Lower leg skin (tissue), 4 donors: ENCODE measurements around the gene CCDC117. TPM values are rescaled to one million over a fixed set of nuclear protein-coding genes. Genes with fewer than 3 reads are reported as not detected.

Source experiments
- DNase-seq, 2 donors: peaks; one replicate each; pipeline ENCODE4 v3.0.0-alpha.2; 2019; ENCODE audit warnings: low spot score in 2 of 2
- H3K4me3 ChIP-seq: fragments of 200-600 bp; sonication (generic); 2 replicates; pipeline ENCODE4 v1.5.1; 2017; ENCODE audit warnings: mild to moderate bottlenecking, low read depth; ENCODE audit not compliant: poor library complexity, severe bottlenecking
- POLR2A ChIP-seq, 2 donors: fragments of 450-650 bp; IDR thresholded peaks; one replicate each; pipeline ENCODE4 v1.6.1; 2016 to 2017; ENCODE audit warnings: antibody characterized with exemption in 2 of 2, mild to moderate bottlenecking in 1 of 2, moderate library complexity in 1 of 2
- WGBS, 2 donors: methylation state at CpG; one replicate each; pipeline ENCODE4 v1.1.5; 2018; 5-methylcytosine and 5-hydroxymethylcytosine counted together
- intact Hi-C: fragments of 100-400 bp; cut with DNase I; formaldehyde crosslinking; loops from one replicate; pipeline ENCODE4 v1.15.0; 2023; ENCODE audit warnings: low total_unique reads
- total RNA-seq, 4 donors: library from RNA; depleted of rRNA; stranded (reverse); fragments of >200 nt; gene quantifications; one replicate each; pipeline ENCODE4 v1.1.0, GENCODE V29; 2016
- TF ChIP-seq, protein P1 (sequence below), 3 donors: fragments of 450-650 bp; IDR thresholded peaks; one replicate each; pipeline ENCODE4 v1.5.1; 2016; ENCODE audit warnings: antibody characterized with exemption in 3 of 3, mild to moderate bottlenecking in 3 of 3, moderate library complexity in 2 of 3

The CCDC117 gene
- total RNA-seq, 4 donors from 2014 or later: 15.1 to 20.8 (median 16.7) TPM

DNA sequence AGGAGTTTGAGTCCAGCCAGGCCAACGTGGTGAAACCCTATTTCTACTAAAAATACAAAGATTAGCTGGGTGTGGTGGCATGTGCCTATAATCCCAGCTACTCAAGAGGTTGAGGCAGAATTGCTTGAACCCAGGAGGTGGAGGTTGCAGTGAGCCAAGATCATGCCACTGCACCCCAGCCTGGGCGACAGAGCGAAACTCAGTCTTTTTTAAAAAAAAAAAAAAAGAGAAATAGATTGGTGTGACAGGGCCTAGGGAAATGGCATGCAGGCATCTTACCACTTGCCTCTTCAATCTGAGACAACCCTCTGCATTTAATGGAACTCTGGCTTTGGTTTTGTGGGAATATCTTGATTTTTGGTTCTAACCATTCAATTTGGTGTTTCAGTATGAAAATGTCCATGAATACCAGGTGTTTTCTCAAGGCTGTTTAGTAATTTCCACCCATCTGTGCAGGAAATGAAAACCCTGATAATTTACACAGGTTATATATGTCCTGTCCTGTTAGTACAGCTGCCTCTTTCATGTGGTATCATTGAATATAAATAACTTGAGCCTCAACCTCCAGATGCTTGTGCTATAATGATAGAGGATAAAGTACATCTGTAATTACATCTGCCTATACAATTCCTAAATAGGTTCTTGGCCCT lies 19.5 kb downstream of the CCDC117 start:
- DNase-seq: no peak
- TF ChIP-seq, protein P1, sequence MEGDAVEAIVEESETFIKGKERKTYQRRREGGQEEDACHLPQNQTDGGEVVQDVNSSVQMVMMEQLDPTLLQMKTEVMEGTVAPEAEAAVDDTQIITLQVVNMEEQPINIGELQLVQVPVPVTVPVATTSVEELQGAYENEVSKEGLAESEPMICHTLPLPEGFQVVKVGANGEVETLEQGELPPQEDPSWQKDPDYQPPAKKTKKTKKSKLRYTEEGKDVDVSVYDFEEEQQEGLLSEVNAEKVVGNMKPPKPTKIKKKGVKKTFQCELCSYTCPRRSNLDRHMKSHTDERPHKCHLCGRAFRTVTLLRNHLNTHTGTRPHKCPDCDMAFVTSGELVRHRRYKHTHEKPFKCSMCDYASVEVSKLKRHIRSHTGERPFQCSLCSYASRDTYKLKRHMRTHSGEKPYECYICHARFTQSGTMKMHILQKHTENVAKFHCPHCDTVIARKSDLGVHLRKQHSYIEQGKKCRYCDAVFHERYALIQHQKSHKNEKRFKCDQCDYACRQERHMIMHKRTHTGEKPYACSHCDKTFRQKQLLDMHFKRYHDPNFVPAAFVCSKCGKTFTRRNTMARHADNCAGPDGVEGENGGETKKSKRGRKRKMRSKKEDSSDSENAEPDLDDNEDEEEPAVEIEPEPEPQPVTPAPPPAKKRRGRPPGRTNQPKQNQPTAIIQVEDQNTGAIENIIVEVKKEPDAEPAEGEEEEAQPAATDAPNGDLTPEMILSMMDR (IDR thresholded peaks at IDR 0.05): no peak
- no peak for TF ChIP-seq POLR2A (IDR thresholded peaks at IDR 0.05)
- intact Hi-C loops: no loop called here
- WGBS, 2 donors: 63 to 64% methylated on average over 3 of the region's 3 CpGs
- no peak overlapping the region for H3K4me3 ChIP-seq

DNA sequence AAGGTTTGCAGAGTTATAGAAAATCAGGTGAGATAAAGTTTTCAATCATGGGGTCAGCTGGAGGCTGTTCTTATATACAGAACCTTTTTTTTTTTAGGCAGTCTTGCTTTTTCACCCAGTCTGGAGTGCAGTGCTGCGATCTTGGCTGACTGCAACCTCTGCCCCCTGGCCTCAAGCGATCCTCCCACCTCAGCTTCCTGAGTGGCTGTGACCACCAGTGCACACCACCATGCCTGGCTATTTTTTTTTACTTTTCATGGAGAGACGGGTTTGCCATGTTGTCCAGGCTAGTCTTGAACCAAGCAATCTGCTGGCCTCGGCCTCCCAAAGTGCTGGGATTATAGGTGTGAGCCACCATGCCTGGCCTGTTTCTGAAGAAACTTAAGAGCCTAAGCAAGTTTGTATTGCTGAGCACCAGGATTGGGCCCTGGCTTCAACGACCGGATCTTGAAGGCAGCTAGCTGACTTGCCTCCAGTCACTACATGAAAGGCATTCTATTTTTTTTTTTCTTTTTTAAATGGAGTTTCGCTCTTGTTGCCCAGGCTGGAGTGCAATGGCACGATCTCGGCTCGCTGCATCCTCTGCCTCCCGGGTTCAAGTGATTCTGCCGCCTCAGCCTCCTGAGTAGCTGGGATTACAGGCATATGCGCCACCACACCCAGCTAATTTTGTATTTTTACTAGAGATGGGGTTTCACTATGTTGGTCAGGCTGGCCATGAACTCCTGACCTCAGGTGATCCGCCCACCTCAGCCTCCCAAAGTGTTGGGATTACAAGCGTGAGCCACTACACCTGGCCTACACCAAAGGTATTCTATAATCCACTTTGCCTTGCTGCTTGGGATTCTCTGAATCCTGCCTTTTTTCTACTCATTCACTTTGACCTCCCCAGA lies 20.2 kb downstream of the CCDC117 start:
- 85 to 87% methylated on average over 15 of the region's 15 CpGs for WGBS, 2 donors

DNA sequence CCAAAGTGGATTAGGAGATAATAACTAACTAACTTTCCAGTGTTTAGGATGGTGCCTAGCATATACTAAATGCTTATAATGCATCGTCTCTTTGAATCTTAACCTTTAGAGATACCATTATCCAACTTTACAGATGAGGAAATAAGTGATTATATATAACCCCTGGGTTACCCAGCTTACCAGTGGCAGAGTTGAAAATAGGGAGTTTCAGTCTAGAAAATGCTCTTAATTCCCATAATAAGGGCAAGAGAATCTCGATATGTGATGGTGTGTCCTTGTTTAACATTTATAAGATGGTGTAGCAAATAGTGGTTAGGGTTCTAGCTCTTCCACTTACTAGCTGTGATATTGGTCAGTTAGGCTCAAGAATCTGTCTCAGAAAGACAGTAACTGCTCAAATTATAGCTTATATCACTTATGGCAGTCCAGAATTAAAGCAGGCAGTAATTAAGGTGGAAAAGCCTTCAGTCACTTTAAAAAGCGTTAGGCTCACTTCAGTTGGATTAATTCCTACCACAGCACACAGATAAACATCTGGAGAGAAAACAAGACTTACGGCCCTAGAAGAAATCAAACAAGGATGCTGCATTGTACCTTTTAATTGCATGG lies 21.6 kb downstream of the CCDC117 start:
- no peak for TF ChIP-seq POLR2A (IDR thresholded peaks at IDR 0.05)
- TF ChIP-seq, protein P1 (IDR thresholded peaks at IDR 0.05): no peak
- no peak for DNase-seq
- no peak overlapping the region for H3K4me3 ChIP-seq
- intact Hi-C loops: no loop called here
- 74 to 76% methylated on average over 4 of the region's 4 CpGs for WGBS, 2 donors

More for the DNA sequence above, 20.2 kb downstream of the CCDC117 start:
- peak in 1 of 2 donors; percentile 76 for DNase-seq
- intact Hi-C loops: no loop called here
- H3K4me3 ChIP-seq: no peak overlapping the region
- TF ChIP-seq, protein P1 (IDR thresholded peaks at IDR 0.05): no peak
- no peak for TF ChIP-seq POLR2A (IDR thresholded peaks at IDR 0.05)

DNA sequence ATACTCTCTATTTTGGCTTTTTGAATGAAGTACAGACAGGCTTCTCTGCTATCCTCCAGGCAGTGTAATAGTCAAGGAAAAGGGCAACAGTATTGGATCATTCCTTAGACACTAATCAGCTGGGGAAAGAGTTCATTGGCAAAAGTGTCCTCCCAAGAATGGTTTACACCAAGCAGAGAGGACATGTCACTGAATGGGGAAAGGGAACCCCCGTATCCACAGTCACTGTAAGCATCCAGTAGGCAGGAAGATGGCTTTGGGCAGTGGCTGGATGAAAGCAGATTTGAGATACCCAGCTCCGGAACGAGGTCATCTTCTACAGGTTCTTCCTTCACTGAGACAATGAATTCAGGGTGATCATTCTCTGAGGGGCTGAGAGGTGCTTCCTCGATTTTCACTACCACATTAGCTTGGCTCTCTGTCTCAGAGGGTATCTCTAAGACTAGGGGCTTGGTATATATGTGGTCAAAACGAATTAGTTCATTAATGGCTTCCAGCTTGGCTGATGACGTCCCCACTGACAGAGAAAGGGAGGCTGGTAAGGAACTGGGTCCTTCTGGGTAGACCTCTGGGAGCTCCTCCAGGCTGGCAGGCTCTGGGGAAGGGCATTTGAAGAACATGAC lies 22.7 kb downstream of the CCDC117 start:
- WGBS, 2 donors: 76 to 78% methylated on average over 6 of the region's 6 CpGs

More for the DNA sequence above, 22.7 kb downstream of the CCDC117 start:
- intact Hi-C loops: no loop called here
- no peak overlapping the region for H3K4me3 ChIP-seq
- TF ChIP-seq, protein P1 (IDR thresholded peaks at IDR 0.05): no peak
- TF ChIP-seq POLR2A (IDR thresholded peaks at IDR 0.05): no peak
- DNase-seq: no peak
